Tibial artery (tissue), 4 donors: ENCODE data around the gene ZC3HAV1.
"Not testable (repeated sequence)": the region's sequence is repeated elsewhere in the genome, so short reads cannot be mapped to it uniquely, and the experiment has no call there.

Experiments
- DNase-seq, 2 donors: peaks; one replicate each; pipeline ENCODE4 v3.0.0-alpha.2; 2019
- H3K27ac ChIP-seq, 2 donors: fragments of 200-600 bp; sonication (generic) in 1 of 2; 1 replicate in 1 of 2; 2 replicates in 1 of 2; pipeline ENCODE4 v1.5.1; 2018 to 2019; ENCODE audit warnings: mild to moderate bottlenecking in 1 of 2
- H3K27me3 ChIP-seq, 2 donors: fragments of 200-600 bp; sonication (generic) in 1 of 2; one replicate each; pipeline versions ENCODE4 v1.5.1 to v1.6.0; 2016 to 2019
- H3K36me3 ChIP-seq, 3 donors: fragments of 200-600 bp; sonication (generic) in 2 of 3; one replicate each; pipeline ENCODE4 v1.5.1; 2016 to 2019; ENCODE audit warnings: mild to moderate bottlenecking in 2 of 3
- H3K4me1 ChIP-seq, 4 donors: fragments of 200-600 bp; sonication (generic) in 2 of 4; 1 replicate in 3 of 4; 2 replicates in 1 of 4; pipeline ENCODE4 v1.5.1; 2016 to 2019
- H3K4me3 ChIP-seq, 2 donors: fragments of 200-600 bp; sonication (generic) in 1 of 2; 1 replicate in 1 of 2; 2 replicates in 1 of 2; pipeline ENCODE4 v1.5.1; 2018 to 2019; ENCODE audit warnings: mild to moderate bottlenecking in 2 of 2
- H3K9me3 ChIP-seq, 3 donors: fragments of 200-600 bp; sonication (generic) in 1 of 3; one replicate each; pipeline ENCODE4 v1.5.1; 2016 to 2019
- CTCF ChIP-seq, 2 experiments: fragments of 200-600 bp in 1 of 2; fragments of 450-650 bp in 1 of 2; IDR thresholded peaks; one replicate each; pipeline ENCODE4 v1.5.1; 2017 to 2019; ENCODE audit warnings: antibody characterized with exemption in 2 of 2, mild to moderate bottlenecking in 1 of 2, moderate library complexity in 1 of 2
- intact Hi-C: fragments of 100-400 bp; cut with DNase I; formaldehyde crosslinking; loops from one replicate; pipeline ENCODE4 v1.15.0; 2023; ENCODE audit warnings: low total_unique reads

ZC3HAV1 gene

GRCh38 chr7:139029353-139029752 lies 80.2 kb downstream of the ZC3HAV1 start:
- no peaks in the 10 kb centered on the region for H3K27me3 ChIP-seq
- intact Hi-C loops, result no loop called here
- no peak overlapping the region for H3K27ac ChIP-seq
- DNase-seq, result no peak
- peaks cover 0 to 1% (median under 1%) of the 10 kb centered on the region in 4 donors for H3K4me1 ChIP-seq
- no peak overlapping the region for H3K4me3 ChIP-seq
- H3K36me3 ChIP-seq, result peaks cover 7 to 67% (median 30%) of the 10 kb centered on the region in 3 donors
- TF ChIP-seq CTCF (IDR thresholded peaks at IDR 0.05), result no peak
- no peaks in the 10 kb centered on the region for H3K9me3 ChIP-seq

- no peak overlapping the region for H3K27ac ChIP-seq
- intact Hi-C loops, result no loop called here
- no peaks in the 10 kb centered on the region for H3K4me1 ChIP-seq
- no peak overlapping the region for H3K4me3 ChIP-seq
- no peaks in the 10 kb centered on the region for H3K9me3 ChIP-seq
- peaks cover 7 to 60% (median 31%) of the 10 kb centered on the region in 3 donors for H3K36me3 ChIP-seq
- no peaks in the 10 kb centered on the region for H3K27me3 ChIP-seq
- no peak for TF ChIP-seq CTCF (IDR thresholded peaks at IDR 0.05)
- DNase-seq, result no peak
Measured at GRCh38 chr7:139026551-139026950, 83.0 kb downstream of the ZC3HAV1 start.

- H3K27ac ChIP-seq, DNase-seq, H3K27me3 ChIP-seq, H3K4me1 ChIP-seq, H3K9me3 ChIP-seq, intact Hi-C loops, H3K4me3 ChIP-seq: not testable (repeated sequence)
- peaks cover 7 to 58% (median 31%) of the 10 kb centered on the region in 3 donors for H3K36me3 ChIP-seq
Measured at GRCh38 chr7:139025861-139026260, 83.7 kb downstream of the ZC3HAV1 start.

GRCh38 chr7:139023076-139023475 lies 86.4 kb downstream of the ZC3HAV1 start:
- intact Hi-C loops, result no loop called here
- Histone ChIP-seq H3K27ac (no peak overlapping the region), H3K9me3 (no peaks in the 10 kb centered on the region), H3K27me3 (no peaks in the 10 kb centered on the region), H3K4me1 (no peaks in the 10 kb centered on the region), H3K36me3 (peaks cover 7 to 33% (median 20%) of the 10 kb centered on the region in 3 donors), H3K4me3 (no peak overlapping the region)
- no peak for TF ChIP-seq CTCF (IDR thresholded peaks at IDR 0.05)
- DNase-seq, result no peak

GRCh38 chr7:139022286-139022685 lies 87.2 kb downstream of the ZC3HAV1 start:
- Histone ChIP-seq H3K9me3 (no peaks in the 10 kb centered on the region), H3K27me3 (no peaks in the 10 kb centered on the region), H3K4me3 (no peak overlapping the region), H3K4me1 (no peaks in the 10 kb centered on the region), H3K36me3 (peaks cover 7 to 25% (median 20%) of the 10 kb centered on the region in 3 donors), H3K27ac (no peak overlapping the region)
- intact Hi-C loops, result no loop called here
- TF ChIP-seq CTCF (IDR thresholded peaks at IDR 0.05), result no peak
- no peak for DNase-seq

GRCh38 chr7:139018910-139019309 lies 90.6 kb downstream of the ZC3HAV1 start:
- peaks cover 0 to 6% (median 0%) of the 10 kb centered on the region in 3 donors for H3K36me3 ChIP-seq
- intact Hi-C loops, result no loop called here
- no peaks in the 10 kb centered on the region for H3K27me3 ChIP-seq
- H3K4me1 ChIP-seq, result no peaks in the 10 kb centered on the region
- DNase-seq, result no peak
- no peaks in the 10 kb centered on the region for H3K9me3 ChIP-seq
- no peak overlapping the region for H3K27ac ChIP-seq
- no peak overlapping the region for H3K4me3 ChIP-seq
- TF ChIP-seq CTCF (IDR thresholded peaks at IDR 0.05), result no peak
